GM12874 (cell line): ENCODE data around the gene KRT10.

Experiments
- TF ChIP-seq, protein P1 (sequence below): IDR thresholded peaks from 2 replicates; pipeline ENCODE4 v1.5.1; 2011; ENCODE audit warnings: low read depth, mild to moderate bottlenecking, control low read depth, low read length, moderate library complexity; ENCODE audit not compliant: insufficient read depth

Gene KRT10

DNA sequence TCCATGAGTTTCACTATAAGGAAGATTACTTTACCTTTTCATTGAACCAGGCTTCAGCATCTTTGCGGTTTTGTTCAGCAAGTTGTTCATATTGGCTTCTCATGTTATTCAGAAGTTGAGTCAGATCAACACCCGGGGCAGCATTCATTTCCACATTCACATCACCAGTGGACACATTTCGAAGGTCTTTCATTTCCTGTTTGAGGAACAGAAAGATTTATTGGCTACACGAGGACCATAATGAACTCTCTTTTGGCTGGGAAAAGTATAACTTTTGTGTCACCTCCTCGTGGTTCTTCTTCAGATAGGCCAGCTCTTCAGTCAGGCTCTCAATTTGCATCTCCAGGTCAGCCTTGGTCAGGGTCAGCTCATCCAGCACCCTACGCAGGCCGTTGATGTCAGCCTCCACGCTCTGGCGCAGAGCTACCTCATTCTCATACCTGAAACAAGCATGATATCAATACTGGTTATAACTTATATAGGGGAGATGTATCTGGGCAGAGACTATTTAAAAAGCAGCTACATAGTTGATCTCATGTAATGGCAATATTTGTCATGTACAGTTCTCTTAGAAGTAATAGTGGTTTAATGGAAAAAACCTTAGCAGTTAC lies 2.1 kb downstream of the KRT10 start:
- TF ChIP-seq, protein P1, sequence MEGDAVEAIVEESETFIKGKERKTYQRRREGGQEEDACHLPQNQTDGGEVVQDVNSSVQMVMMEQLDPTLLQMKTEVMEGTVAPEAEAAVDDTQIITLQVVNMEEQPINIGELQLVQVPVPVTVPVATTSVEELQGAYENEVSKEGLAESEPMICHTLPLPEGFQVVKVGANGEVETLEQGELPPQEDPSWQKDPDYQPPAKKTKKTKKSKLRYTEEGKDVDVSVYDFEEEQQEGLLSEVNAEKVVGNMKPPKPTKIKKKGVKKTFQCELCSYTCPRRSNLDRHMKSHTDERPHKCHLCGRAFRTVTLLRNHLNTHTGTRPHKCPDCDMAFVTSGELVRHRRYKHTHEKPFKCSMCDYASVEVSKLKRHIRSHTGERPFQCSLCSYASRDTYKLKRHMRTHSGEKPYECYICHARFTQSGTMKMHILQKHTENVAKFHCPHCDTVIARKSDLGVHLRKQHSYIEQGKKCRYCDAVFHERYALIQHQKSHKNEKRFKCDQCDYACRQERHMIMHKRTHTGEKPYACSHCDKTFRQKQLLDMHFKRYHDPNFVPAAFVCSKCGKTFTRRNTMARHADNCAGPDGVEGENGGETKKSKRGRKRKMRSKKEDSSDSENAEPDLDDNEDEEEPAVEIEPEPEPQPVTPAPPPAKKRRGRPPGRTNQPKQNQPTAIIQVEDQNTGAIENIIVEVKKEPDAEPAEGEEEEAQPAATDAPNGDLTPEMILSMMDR, result no peak

DNA sequence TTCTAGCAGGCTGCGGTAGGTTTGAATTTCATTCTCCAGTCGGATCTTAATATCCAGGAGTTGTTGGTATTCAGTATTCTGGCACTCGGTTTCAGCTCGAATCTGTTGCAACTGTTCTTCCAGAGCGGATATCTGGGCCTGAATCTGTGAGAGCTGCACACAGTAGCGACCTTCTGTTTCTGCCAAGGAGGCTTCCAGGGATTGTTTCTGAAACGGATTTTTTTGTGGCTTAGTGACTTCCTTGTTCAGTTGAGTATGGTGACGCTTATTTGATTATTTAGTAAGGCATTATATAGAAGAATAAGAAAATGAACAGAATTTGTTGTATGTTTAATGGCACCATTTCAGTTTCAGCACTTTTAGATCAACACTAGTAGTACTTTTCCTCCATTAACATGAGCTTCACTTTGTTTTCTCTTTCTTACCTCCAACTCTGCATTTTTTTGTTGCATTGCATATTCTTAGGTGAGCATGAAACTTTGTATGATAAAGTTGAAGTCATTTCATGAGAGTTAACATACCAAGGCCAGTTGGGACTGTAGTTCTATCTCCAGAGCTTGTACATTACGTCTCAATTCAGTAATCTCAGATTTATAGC lies 2.8 kb downstream of the KRT10 start:
- TF ChIP-seq, protein P1, result no peak

DNA sequence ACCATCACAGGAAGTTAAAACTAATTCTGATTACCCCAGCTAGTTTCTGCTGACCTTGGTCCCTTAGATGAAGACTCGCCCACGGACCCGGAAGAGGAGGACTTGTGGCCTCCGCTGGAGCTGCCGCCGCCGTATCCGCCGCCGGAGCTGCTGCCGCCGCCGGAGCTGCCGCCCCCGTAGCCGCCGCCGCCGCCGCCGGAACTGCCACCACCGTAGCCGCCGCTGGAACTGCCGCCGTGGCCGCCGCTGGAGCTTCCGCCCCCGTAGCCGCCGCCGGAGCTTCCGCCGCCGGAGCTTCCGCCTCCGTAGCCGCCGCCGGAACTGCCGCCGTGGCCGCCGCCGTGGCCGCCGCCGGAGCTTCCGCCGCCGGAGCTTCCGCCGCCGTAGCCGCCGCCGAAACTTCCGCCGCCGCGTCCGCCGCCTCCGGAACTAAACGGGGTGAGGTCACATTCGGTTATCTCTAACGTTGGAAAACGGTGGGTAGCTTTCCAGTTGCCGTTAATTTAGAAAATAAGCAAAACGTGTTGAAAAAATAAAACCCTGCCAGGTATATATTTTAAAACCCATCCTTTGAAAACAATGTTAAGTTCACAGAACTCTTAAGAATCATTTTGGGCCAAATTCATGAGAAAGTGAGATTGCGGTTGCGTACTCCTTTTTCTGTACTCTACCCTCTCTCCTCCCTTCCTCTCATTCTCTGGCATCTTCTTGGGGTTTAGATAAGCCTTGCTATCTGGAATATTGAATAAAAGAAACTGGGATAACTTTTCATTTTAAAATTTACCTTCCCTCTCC lies 3.5 kb downstream of the KRT10 start:
- TF ChIP-seq, protein P1, result no peak

DNA sequence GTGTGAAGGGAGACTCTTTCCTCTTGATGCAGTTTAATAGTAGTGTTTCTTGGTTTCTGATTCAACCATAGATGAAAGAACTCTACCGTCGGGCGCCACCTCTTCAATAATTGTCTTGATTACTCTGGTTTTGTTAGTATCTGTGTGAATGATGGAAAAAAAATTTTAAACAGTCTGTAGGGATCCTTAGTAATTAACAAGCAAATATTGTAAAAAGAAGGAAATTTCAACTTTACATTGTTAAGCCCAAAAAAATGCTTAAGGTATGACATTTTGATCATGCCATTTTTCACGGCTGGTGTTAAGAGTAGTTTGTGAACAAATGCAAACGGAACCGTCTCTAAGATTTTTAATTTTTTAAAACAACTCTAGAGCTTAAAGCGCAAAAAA lies 4.1 kb downstream of the KRT10 start:
- TF ChIP-seq, protein P1, result no peak

DNA sequence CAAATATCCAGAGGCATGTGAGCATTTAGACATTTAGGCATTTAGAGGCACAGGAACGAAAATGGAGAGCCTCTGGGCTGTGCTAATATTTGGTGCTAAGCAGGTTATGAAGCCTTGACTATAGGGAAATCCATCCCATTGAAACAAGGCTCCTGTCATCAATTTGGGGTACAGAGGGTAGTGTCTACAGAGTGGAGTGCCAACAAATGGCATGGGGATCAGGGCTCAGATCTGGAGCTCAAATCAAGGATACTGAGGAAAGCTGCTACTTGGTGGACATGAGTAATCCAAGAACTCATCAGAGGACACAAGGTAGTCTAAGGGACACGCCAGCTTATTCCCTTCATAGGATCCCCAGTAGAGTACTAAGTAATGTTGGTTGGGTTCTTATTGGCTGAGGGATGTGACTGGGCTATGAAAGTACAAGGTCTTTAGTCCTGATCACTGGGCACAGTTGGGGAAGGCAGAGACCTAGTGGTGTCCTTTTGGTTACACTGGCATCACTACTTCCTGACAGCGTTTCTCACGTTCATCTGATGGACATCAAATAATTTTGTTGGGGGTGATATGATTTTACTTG lies 5.2 kb downstream of the KRT10 start:
- TF ChIP-seq, protein P1, result no peak

DNA sequence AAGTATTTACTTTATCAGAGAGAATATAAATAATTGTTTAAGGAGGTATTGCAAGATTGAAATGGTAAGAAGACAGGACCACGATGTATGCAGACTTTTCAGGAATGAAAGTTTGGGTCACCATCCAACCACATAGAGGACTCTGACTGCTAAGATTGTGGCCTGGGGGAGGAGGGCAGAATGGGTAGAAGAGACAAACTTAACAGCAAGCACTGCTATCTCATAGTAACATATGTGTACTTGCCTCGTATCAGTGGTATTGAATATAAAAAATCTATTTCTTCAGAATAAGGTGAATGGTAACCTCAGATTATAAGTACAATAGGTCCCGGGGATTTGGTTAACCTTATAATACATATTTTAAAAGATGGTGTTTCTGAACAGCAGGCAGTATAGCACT lies 5.8 kb downstream of the KRT10 start:
- TF ChIP-seq, protein P1, result no peak

DNA sequence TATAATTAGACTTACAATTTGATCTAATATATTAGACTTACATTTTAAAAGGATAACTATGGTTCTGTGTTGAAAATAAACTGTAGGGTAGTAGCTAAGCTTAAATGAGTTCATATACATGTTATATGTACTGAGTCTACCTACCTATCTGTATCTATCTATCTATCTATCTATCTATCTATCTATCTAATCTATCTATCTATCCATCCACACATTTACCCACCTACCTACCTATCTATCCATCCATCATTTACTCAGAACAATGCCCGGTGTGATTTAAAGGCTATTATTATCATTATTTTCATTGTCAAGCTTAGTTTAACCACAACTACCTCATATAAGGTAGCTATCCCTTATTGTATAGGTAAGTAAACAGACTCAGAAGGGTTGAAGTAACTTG lies 7.0 kb downstream of the KRT10 start:
- TF ChIP-seq, protein P1, result no peak
